NCI-H1694 (cell line): Measurements from ENCODE around the gene INHA.

Experiments used
- DNase-seq: peaks from one replicate; lab custom pipeline; 2025; lab: John Stamatoyannopoulos, UW

The INHA gene

DNA sequence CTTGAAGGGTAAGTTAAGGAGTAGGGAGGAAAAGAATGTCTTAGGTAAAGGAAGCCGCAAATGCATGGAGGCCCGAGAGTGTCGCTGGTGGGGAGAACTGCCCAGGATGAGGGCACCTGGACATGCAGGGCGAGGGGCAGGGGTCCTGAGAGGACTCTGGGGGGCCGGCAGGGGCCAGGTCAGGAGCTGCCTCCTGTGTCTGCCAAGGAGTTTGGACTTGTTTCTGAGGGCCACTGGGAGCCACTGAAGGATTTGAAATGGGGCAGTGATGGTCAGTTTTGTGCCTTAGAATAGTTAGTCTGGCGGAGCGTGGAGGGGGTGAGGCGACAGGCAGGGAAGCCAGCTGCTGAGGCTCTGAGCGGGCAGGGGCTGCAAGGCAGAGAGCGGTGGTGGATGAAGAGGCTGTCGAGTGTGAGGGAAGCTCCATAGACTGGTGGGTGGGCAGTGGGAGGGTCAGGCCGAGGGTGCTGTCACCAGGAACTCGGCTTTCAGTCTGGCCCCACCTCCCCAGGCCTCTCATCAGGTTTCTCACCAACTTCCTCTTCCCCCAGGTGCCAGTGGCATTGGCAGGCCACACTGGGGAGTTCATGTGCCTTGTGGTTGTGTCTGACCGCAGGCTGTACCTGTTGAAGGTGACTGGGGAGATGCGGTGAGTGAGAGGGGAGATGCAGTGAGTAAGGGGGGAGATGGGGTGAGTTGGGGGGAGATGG lies 40.6 kb downstream of the INHA start:
- DNase-seq = no peak

DNA sequence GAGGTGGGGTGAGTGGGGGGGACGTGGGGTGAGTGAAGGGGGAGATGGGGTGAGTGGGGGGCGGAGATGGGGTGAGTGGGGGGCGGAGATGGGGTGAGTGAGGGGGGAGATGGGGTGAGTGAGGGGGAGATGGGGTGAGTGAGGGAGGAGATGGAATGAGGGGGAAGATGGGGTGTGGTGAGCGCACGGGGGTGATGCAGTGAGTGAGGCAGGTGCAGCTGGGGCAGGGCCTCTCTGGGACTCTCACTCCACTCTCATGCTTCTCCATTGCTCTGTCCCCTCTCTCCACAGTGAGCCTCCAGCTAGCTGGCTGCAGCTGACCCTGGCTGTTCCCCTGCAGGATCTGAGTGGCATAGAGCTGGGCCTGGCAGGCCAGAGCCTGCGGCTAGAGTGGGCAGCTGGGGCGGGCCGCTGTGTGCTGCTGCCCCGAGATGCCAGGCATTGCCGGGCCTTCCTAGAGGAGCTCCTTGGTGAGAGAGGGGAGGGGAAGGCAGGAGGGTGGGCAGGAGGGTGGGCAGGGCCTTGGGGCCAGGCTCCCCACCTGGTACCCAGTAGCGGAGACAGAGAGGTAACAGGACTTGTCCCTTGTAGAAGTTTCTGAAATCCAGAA lies 41.5 kb downstream of the INHA start:
- no peak for DNase-seq

DNA sequence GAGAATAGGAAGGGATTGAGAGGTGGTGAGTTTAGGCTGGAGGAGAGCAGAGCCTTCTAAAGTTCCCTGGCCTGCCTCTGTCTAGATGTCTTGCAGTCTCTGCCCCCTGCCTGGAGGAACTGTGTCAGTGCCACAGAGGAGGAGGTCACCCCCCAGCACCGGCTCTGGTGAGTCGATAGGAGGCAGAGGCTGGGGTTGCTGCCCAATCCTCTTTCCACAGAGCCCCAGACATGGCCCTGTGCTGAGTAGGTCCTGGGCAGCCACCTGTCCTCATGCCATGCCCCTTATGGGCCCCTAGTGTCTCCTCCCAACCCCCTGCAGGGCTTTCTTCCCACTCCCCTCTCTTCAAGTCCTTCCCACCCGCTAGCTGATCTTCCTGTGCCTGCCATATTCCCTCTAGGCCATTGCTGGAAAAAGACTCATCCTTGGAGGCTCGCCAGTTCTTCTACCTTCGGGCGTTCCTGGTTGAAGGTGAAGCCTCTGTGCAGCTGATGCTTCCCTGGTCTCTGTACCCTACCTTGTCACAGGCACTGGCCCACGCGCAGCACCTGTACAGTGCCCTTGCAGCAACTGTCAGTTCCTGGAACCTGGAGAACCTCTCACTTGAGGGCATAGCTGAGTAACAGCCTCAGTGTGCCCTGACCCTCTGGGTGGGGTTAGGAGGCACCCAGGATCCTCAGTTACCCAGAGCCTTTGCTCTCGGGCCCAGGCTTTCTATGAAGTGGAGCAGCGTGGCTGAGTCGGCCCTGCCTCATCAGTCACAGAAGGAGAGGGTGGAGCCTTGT lies 42.2 kb downstream of the INHA start:
- no peak for DNase-seq

DNA sequence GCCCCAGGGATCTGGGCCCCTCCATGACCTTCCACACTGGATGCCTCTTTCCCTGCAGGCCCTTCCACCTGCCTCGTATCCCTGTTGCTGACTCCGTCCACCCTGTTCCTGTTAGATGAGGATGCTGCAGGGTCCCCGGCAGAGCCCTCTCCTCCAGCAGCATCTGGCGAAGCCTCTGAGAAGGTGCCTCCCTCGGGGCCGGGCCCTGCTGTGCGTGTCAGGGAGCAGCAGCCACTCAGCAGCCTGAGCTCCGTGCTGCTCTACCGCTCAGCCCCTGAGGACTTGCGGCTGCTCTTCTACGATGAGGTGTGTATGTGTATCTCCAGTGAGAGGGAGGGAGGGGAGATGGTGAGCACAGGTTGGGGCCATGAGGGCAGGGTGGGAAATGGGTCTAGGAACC lies 42.9 kb downstream of the INHA start:
- DNase-seq = no peak

DNA sequence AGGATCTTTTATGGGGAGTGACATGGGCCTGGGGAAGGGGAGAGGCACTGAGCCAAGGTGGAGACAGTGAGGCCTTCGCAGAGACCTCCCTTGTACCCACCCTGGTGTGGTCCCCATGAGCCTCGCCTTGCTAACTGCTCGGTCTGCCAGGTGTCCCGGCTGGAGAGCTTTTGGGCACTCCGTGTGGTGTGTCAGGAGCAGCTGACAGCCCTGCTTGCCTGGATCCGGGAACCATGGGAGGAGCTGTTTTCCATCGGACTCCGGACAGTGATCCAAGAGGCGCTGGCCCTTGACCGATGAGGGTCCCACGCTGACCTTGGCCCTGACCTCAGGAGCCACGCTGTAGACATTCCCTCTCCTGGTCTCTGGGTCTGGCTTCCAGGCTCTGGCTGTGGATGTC lies 43.8 kb downstream of the INHA start:
- no peak for DNase-seq

DNA sequence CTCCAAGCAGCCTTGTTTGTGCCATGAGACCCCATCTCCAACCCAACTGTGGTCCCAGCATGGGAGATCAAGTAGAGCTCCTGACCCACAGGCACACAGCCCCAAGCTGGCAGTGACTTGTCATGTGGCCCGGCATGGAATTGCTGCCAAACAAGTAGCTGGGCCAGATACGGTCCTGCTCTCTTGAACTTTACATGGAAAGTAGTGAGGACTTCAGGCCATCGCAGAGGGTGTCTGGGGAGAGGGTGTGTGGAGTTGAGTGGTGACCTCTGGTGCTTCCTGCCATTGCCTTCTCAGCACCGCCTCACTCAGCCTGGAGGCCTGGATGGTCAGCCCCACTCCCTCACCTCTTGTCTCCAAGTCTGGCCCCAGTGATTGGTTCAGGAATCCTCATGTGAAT lies 44.4 kb downstream of the INHA start:
- DNase-seq = no peak

DNA sequence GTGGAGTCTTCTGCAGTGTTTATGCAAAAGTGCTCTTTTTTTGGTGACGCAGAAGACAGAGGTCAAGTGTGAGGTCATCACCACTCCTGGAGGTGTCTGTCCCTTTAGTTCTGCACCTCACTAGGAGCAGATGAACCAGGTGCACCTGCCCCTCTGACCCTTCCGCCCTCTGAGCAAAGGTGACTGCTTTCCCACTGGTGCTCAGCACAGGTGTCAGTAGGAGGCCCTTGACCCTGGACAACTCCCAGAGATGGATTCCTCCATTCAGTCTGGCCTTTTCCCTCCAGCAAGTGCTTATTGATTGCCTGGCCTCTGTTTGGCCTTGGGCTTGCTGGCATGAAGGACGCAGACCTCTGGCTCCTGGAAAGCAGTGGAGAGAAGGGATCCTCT lies 46.6 kb downstream of the INHA start:
- DNase-seq = no peak

DNA sequence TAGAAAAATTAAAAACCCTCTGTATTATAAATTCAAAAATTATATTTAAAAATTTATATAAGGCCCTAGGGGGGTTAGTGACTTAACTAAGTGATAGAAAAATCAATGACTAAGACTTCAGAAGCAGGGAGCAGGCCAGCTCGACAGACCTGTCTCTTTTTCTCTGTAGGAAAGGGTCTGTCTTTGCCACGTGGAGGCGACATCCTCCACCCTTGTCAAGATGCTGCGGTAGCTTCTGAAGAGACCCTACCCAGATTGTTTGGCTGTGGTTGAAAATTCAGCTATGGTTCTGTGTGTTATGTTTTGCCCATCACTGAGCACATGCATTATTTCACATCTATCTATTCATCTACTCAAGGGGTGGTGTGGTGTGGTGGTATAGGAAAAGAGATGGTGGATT lies 47.1 kb downstream of the INHA start:
- no peak for DNase-seq

DNA sequence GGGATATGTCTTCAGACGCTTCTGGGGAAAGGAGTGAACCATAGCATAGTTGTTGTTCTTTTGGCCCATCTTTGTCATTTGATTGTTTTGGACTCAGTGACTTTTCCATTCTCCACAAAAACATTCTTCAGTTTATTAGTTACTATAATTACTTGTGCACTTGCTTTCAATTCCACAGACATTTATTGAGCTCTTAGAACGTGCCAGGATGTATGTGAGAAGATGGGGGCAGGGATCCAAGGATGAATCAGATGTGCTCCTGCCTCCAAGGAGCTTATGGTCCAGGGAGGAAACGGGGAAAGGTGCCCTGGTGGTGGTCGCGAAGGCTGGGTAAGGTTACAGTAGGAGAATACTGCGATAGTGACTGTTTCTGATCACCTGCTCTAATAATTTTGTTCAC lies 48.4 kb downstream of the INHA start:
- no peak for DNase-seq

DNA sequence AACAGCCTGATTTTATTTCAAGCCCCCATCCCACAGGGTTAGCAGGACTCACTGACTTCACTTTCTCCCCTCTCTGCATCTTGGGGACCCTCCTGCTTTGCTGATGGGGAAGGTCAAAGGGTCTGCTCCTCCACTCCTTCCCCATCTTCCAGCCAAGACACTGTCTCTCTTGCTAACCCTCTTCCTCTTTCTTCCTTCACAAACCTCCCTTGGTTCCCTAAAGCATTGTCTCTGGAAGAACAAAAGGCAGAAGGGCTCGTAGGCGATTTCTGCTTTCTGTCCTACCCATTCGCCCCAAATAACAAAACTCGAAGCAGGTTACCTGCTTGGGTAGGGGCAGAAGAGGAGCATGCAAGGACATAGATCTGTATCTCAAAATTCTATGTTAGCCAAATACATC lies 49.8 kb downstream of the INHA start:
- no peak for DNase-seq

DNA sequence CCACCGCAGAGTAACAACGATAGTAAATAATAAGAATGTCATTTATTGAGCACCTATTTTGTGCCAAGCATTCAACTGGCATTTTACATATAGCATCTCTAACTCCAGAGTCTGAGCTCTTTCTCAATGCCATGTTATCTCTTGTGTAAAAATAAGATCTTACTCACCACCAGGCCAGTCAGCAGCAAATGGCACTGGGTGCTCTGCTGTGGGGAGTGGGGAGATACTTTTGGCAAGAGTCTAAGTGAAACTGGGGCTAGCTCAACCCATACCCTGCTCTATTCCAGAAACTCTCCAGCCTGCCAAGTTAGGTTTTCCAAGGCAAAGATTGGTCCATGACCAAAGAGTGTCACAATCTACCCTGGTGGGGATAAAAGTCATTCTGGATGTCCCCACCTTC lies 50.4 kb downstream of the INHA start:
- no peak for DNase-seq

DNA sequence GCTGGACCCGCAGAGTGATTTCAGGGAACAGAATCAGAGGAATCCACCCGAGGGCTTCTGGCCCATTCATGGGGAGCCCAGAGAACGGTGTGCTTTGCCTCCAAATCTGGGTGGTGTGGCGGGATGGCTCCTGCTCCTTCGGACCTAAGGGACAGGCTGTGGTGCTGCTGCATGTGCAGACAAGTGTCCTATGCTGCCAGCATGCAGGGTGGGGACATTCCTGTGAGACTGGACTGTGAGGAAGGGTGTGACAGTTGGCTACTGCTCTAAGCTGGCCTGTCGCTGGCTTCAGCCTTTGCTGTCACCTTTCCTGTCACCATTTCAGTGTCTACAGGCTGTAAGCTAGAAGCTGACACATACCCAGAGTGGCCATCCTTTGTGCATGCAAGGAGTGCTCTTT lies 52.5 kb downstream of the INHA start:
- no peak for DNase-seq

DNA sequence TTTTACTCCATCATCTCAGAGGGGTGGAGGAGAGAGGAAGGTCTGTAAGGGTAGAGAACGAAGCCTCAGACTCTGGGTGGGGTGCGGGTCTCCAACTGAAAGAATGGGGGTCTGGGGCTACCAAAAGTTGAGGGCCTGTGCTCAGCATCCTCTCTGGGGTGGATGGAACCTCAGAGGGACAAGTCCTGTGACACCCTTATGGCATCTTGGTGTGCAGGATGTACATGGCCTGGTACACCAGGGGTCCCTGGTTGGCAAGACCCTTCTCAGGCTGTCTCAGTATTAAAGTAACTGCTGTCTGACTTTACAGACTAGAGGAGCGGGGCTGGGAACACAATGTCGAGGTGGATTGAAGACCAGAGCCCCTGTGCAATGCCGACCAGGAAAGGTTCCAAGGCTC lies 53.1 kb downstream of the INHA start:
- no peak for DNase-seq
